GM10248 (cell line): ENCODE measurements around the gene PPT2.

Experiments used
- CTCF ChIA-PET: fragments of 300-600 bp; sonication (Branson Sonifier 250); formaldehyde crosslinking; extraction: SDS; loops from one replicate; lab custom pipeline; 2021; ENCODE audit warnings: antibody characterized with exemption; lab: Yijun Ruan, JAX
- POLR2A ChIA-PET: fragments of 350-650 bp; sonication (Branson Sonifier 250); formaldehyde crosslinking; extraction: SDS; loops from one replicate; lab custom pipeline; 2020; ENCODE audit warnings: antibody characterized with exemption; lab: Yijun Ruan, JAX
- DNase-seq: peaks from one replicate; pipeline ENCODE4 v3.0.0; 2012; ENCODE audit errors: extremely low spot score
- TF ChIP-seq, protein P1 (sequence below): IDR thresholded peaks from 2 replicates; pipeline ENCODE4 v1.5.1; 2012; ENCODE audit warnings: mild to moderate bottlenecking, low read depth; ENCODE audit errors: extremely low read depth, missing control alignments, control extremely low read depth

PPT2 gene

DNA sequence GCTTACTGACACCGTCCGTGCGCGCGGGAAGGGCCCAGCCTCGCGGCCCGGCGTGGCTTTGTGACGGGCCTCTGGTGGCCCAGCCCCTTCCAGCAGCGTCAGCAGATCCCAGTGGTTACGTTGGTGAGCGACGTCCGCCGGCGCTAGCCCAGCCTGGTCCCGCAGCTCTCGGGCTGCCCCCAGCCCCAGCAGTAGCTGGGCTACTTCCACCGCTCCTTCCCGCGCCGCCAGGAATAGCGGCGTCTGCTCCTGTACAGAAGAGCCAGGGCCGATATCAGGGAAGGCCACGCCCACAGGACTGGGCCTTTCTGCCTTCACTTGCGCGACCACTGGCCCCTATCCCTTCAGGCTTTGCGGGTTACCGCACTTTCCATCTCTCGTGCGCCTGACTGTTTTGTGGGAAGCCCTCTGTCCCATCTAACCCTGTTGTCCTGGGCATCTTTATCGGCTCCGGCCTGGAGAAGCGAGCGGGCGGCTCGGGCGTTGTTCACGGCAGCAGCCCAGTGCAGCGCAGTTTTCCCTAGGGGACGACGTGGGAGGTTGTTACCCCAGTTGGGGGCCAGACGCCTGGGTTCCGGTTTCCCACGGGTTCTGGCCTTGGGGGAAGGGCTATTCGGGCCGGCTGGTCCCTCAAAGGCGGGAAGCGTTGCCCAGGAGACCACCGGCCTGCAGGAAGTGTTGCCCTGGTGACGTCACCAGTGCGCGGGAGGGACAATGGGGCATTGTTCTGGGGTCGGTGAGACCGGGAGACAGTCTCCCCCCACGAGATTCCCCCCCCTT is 42.2 kb downstream of the PPT2 start:
- POLR2A ChIA-PET: interaction anchor here (0.5 to 0.8 kb wide), 3 partner anchors 68 to 360 kb away, joined by 3 to 8 read pairs (median 7); partner anchors contain the start of genes ATF6B and NEU1
- DNase-seq: peak; percentile 79
- TF ChIP-seq, protein P1, sequence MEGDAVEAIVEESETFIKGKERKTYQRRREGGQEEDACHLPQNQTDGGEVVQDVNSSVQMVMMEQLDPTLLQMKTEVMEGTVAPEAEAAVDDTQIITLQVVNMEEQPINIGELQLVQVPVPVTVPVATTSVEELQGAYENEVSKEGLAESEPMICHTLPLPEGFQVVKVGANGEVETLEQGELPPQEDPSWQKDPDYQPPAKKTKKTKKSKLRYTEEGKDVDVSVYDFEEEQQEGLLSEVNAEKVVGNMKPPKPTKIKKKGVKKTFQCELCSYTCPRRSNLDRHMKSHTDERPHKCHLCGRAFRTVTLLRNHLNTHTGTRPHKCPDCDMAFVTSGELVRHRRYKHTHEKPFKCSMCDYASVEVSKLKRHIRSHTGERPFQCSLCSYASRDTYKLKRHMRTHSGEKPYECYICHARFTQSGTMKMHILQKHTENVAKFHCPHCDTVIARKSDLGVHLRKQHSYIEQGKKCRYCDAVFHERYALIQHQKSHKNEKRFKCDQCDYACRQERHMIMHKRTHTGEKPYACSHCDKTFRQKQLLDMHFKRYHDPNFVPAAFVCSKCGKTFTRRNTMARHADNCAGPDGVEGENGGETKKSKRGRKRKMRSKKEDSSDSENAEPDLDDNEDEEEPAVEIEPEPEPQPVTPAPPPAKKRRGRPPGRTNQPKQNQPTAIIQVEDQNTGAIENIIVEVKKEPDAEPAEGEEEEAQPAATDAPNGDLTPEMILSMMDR: no peak
- CTCF ChIA-PET: interaction anchor here (0.7 to 2.2 kb wide), 15 partner anchors 9 to 109 kb away, joined by 3 to 11 read pairs (median 4); partner anchors contain the start of genes AGPAT1, ATF6B and FKBPL

GRCh38 chr6:32196682-32197616 is 43.0 kb downstream of the PPT2 start:
- ChIA-PET CTCF (interaction anchor here (1.5 to 1.6 kb wide), 3 partner anchors 9 to 150 kb away, joined by 4 to 7 read pairs (median 6); no protein-coding TSS in a partner anchor), POLR2A (interaction anchor here (0.7 kb wide), 1 partner anchor 1146 kb away, joined by 5 read pairs; no protein-coding TSS in a partner anchor)
- DNase-seq: peak; percentile 55
- TF ChIP-seq, protein P1: peak; percentile 19

- TF ChIP-seq, protein P1: no peak
- CTCF ChIA-PET: interaction anchor here (1.6 kb wide), 1 partner anchor 80 kb away, joined by 6 read pairs; no protein-coding TSS in a partner anchor
- POLR2A ChIA-PET: no interaction called here
- no peak for DNase-seq
Observed at GRCh38 chr6:32198345-32198696, 44.4 kb downstream of the PPT2 start.

DNA sequence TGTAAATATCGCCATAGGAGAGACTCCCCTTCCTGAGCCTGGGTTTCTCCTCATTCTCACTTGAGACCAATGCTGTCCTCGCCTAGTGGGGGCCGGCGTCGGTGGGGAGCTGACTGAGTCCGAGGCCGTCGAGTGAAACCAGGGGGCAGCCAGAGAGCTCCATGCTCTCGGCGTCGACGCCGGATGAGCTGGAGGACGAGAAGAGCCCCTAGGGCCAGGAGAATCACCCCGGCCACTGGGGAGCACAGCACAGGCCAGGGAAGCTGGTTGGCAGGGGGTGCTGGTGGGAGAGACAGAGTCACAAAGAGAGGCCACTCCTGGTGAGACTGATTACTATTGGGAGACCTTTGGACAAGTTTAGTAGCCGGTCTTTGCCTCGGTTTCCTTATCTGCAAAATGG is 44.9 kb downstream of the PPT2 start:
- POLR2A ChIA-PET: interaction anchor here (0.7 kb wide), 1 partner anchor 17 kb away, joined by 3 read pairs; no protein-coding TSS in a partner anchor
- TF ChIP-seq, protein P1: no peak
- DNase-seq: no peak
- CTCF ChIA-PET: no interaction called here

- no peak for DNase-seq
- ChIA-PET CTCF (no interaction called here), POLR2A (no interaction called here)
- TF ChIP-seq, protein P1: no peak
Observed at GRCh38 chr6:32200711-32201475, 47.0 kb downstream of the PPT2 start.
